ENCODE measurements around the gene APBB1IP.

Gene APBB1IP

DNA sequence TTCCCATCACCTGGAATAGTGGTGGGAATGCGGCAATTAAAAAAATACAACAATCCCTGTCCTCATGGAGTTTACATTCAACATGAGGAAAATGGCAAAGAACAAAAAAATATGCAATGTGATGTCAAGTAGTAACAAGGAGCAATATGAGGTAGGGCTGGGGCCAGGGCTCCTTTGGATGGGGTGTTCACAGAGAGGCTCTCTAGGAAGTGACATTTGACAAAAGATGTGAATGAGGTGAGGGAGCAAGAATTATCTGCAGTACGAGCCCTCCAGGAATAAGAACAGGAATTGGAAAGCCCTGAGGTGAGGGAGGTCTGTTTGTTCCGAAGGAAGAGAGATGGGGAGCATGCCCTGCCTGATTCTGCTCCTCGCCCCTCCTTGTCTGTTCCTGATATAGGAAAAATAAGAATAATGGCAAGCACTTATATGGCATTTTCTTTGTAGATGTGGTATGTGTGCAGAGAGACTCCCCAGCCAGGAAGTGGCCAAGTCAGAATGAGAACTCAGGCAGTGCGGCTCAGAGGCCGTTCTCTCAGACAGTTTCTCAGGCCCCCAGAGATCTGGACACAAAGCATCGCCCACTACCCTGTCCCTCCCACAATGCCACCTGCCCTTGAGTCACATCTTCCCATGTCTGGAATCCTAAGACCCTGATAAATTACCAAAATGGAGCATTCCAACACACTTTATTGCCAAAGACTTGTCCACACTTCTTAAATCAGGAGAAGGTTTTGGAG lies 105.6 kb downstream of the APBB1IP start:
- Histone ChIP-seq H3K9me3 (ENCODE audit: control insufficient read depth in 1 of 2, low read length in 2 of 2) (no peaks in the 10 kb centered on the region), H3K4me1 (ENCODE audit: control insufficient read depth in 1 of 2, insufficient read depth in 2 of 2, low read length in 2 of 2) (no peaks in the 10 kb centered on the region), H3K27me3 (ENCODE audit: low read depth, low read length) (no peaks in the 10 kb centered on the region), H3K36me3 (ENCODE audit: control insufficient read depth in 1 of 2, insufficient read depth in 2 of 2, low read length in 2 of 2) (no peaks in the 10 kb centered on the region), H3K4me3 (ENCODE audit: low read depth in 1 of 2, low read length in 2 of 2) (no peak overlapping the region), H3K27ac (ENCODE audit: low read length) (no peak overlapping the region)

DNA sequence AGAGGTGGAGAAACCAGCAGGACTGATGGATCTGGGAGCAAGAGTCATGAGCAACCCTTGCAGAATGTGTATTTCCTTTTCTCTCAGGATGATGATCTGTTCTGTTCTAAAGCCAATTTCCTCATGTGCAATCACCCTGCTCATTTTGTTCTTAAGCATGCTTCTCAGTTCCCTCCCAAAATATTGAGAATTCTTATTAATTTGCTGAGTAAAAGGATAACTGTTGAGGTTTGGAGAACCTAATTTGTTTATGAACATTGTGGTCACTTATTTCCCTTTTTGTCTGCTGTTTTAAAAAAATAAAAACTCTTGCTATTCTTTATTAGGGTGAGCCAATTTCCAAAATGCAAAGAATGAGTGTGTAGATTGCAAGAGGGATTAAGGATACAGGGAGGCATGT lies 106.8 kb downstream of the APBB1IP start:
- H3K4me1 ChIP-seq (ENCODE audit: control insufficient read depth in 1 of 2, insufficient read depth in 2 of 2, low read length in 2 of 2) = no peaks in the 10 kb centered on the region
- H3K36me3 ChIP-seq (ENCODE audit: control insufficient read depth in 1 of 2, insufficient read depth in 2 of 2, low read length in 2 of 2) = no peaks in the 10 kb centered on the region
- H3K9me3 ChIP-seq (ENCODE audit: control insufficient read depth in 1 of 2, low read length in 2 of 2) = no peaks in the 10 kb centered on the region
- no peak overlapping the region for H3K4me3 ChIP-seq (ENCODE audit: low read depth in 1 of 2, low read length in 2 of 2)
- H3K27me3 ChIP-seq (ENCODE audit: low read depth, low read length) = no peaks in the 10 kb centered on the region
- H3K27ac ChIP-seq (ENCODE audit: low read length) = no peak overlapping the region

DNA sequence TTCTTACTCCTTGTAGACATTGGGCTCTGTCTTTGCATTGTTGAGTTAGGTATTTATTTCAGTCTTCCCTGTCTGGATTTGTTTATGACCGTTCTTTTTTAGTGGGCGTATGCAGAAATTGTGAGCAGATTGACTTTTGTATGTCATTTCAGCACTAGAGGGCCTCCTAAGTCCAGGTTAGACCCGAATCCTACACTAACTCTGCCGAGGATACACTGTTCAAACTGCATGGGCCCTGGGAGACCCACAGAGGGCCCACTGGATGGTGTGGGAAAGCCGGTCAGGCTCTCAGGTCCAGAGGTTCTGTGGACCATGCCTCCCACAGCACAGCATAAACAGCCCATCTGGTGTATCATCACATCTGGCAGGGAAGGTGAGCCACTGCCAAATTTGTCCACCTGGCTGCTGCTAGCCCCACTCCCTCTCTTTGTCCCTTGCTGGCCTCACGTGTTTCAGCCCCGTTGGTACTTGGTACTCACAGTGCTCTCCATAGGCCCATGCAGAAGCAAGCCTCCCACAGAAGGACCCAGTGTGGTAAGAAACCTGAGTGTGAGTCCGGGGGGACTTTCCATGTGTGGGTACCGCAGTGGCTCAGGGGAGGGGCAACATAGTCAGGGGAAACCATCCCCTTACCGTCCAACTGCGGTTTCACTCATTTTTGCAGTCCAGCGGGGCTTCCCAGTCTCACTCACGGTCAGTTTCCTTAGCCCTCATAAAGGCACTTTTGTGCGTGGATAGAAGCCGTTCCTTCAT lies 112.8 kb downstream of the APBB1IP start:
- H3K4me3 ChIP-seq (ENCODE audit: low read depth in 1 of 2, low read length in 2 of 2) = no peak overlapping the region
- H3K36me3 ChIP-seq (ENCODE audit: control insufficient read depth in 1 of 2, insufficient read depth in 2 of 2, low read length in 2 of 2) = peaks cover 0 to 7% of the 10 kb centered on the region in 2 donors
- H3K4me1 ChIP-seq (ENCODE audit: control insufficient read depth in 1 of 2, insufficient read depth in 2 of 2, low read length in 2 of 2) = no peaks in the 10 kb centered on the region
- H3K9me3 ChIP-seq (ENCODE audit: control insufficient read depth in 1 of 2, low read length in 2 of 2) = peaks cover 0 to 7% of the 10 kb centered on the region in 2 donors
- no peaks in the 10 kb centered on the region for H3K27me3 ChIP-seq (ENCODE audit: low read depth, low read length)
- H3K27ac ChIP-seq (ENCODE audit: low read length) = no peak overlapping the region

DNA sequence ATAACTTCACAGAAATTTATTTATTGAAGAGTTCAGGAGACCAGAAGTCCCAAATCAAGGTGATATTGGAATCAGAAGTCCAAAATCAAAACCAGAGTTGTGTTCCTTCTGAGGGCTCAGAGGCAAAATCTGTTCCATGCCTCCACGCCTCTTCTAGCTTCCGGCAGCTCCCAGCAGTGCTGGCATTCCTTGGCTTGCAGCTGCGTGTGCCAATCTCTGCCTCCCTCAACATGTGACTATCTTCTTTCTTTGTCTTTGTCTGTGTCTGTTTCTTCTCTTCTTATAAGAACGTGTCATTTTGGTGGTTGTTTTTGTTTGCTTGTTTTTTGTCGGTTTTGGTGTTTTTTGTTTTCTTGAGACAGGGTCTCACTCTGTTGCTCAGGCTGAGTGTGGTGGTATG lies 116.1 kb downstream of the APBB1IP start:
- Histone ChIP-seq H3K27ac (ENCODE audit: low read length) (no peak overlapping the region), H3K36me3 (ENCODE audit: control insufficient read depth in 1 of 2, insufficient read depth in 2 of 2, low read length in 2 of 2) (peaks cover 0 to 7% of the 10 kb centered on the region in 2 donors), H3K27me3 (ENCODE audit: low read depth, low read length) (no peaks in the 10 kb centered on the region), H3K4me1 (ENCODE audit: control insufficient read depth in 1 of 2, insufficient read depth in 2 of 2, low read length in 2 of 2) (no peaks in the 10 kb centered on the region), H3K4me3 (ENCODE audit: low read depth in 1 of 2, low read length in 2 of 2) (no peak overlapping the region), H3K9me3 (ENCODE audit: control insufficient read depth in 1 of 2, low read length in 2 of 2) (peaks cover 0 to 7% of the 10 kb centered on the region in 2 donors)

DNA sequence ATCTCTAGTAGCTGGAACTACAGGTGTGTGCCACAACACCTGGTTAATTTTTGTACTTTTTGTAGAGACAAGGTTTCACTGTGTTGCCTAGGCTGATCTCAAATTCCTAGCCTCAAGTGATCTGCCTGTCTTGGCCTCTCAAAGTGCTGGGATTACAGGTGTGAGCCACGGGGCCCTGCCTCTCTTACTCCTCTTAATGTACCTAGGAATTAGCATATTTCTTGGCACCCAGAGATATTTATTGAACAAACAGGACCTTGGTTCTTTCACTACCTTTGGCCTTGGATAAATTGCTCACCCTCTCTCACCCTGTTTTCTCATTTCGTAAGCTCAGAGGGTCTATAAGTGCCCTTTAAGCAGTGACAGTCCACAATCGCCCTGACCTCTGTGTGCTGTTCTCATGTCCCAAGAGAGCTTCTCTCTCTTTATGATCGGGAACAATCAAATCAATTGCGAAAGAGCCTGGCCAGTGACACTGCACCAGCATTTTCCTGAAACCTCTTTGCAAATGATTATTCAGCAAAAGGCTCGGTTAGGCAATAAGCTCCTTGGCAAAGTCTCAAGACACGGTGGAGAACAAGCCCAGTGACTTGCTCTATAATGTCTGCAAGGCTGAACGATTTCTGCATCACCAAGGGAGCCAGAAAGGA lies 117.7 kb downstream of the APBB1IP start:
- Histone ChIP-seq H3K4me1 (ENCODE audit: control insufficient read depth in 1 of 2, insufficient read depth in 2 of 2, low read length in 2 of 2) (no peaks in the 10 kb centered on the region), H3K4me3 (ENCODE audit: low read depth in 1 of 2, low read length in 2 of 2) (no peak overlapping the region), H3K9me3 (ENCODE audit: control insufficient read depth in 1 of 2, low read length in 2 of 2) (peaks cover 0 to 5% of the 10 kb centered on the region in 2 donors), H3K27ac (ENCODE audit: low read length) (no peak overlapping the region), H3K36me3 (ENCODE audit: control insufficient read depth in 1 of 2, insufficient read depth in 2 of 2, low read length in 2 of 2) (peaks cover 0 to 6% of the 10 kb centered on the region in 2 donors), H3K27me3 (ENCODE audit: low read depth, low read length) (no peaks in the 10 kb centered on the region)

DNA sequence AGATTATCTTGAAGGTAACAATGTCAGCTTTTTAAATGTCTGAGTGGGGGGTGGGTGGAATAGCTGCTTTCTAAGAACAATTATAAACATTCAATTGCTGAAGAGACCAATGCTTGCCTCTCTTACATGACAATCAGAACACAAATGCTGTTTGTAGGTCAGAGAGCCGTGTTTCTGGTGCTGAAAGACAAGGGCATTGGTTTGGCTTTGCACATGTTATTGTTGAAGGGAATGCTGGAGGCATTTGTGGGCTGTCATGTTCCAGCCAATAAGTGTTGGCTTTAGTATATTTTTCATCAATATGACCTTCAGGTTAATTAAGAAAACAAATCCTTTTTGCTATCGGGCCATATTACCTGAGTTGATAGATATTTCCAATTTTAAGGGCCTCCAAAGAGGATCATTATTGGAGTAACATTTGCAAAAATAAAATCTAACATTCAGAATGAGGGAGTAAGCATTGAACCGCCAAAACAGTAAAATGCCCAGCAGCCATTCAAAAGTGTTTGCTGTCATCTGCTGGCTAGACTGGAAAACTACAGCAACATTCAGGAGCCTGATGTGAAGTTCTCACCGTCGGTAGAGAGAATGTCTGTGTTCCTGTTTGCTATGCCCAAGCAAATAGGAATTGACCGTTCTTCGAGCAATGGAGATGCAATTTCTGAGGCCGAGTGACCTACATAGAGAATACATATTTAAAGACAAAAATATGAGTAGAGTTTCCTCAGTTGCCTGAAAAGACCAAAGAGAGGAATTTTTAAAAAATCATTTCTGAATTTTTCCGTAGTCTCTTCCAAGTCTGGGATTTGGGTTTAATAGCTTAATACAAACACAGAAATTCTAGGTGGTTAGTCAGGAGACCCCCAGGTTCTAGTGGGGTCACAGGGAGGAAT lies 118.9 kb downstream of the APBB1IP start:
- Histone ChIP-seq H3K4me1 (ENCODE audit: control insufficient read depth in 1 of 2, insufficient read depth in 2 of 2, low read length in 2 of 2) (no peaks in the 10 kb centered on the region), H3K27ac (ENCODE audit: low read length) (no peak overlapping the region), H3K36me3 (ENCODE audit: control insufficient read depth in 1 of 2, insufficient read depth in 2 of 2, low read length in 2 of 2) (no peaks in the 10 kb centered on the region), H3K27me3 (ENCODE audit: low read depth, low read length) (no peaks in the 10 kb centered on the region), H3K9me3 (ENCODE audit: control insufficient read depth in 1 of 2, low read length in 2 of 2) (no peaks in the 10 kb centered on the region), H3K4me3 (ENCODE audit: low read depth in 1 of 2, low read length in 2 of 2) (no peak overlapping the region)

DNA sequence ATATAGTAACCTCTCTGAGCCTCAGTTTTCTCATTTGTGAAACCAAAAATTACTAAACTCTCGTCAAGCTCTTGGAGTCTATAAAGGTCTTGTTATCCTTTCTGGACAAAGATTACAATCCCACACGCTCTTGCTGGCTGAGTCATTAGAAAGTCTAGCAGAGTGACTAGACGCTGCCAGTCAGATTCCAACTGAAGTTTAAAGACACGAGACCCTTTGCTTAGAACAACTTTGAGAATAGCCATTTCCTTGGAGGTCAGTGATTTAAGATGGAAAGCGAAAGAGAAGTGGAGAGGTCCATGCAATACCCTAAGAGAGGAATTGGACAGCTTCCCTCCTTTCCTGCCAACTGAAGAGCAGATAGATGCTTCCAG lies 119.5 kb downstream of the APBB1IP start:
- no peaks in the 10 kb centered on the region for H3K27me3 ChIP-seq (ENCODE audit: low read depth, low read length)
- H3K9me3 ChIP-seq (ENCODE audit: control insufficient read depth in 1 of 2, low read length in 2 of 2) = no peaks in the 10 kb centered on the region
- no peaks in the 10 kb centered on the region for H3K36me3 ChIP-seq (ENCODE audit: control insufficient read depth in 1 of 2, insufficient read depth in 2 of 2, low read length in 2 of 2)
- no peak overlapping the region for H3K4me3 ChIP-seq (ENCODE audit: low read depth in 1 of 2, low read length in 2 of 2)
- no peak overlapping the region for H3K27ac ChIP-seq (ENCODE audit: low read length)
- H3K4me1 ChIP-seq (ENCODE audit: control insufficient read depth in 1 of 2, insufficient read depth in 2 of 2, low read length in 2 of 2) = no peaks in the 10 kb centered on the region

DNA sequence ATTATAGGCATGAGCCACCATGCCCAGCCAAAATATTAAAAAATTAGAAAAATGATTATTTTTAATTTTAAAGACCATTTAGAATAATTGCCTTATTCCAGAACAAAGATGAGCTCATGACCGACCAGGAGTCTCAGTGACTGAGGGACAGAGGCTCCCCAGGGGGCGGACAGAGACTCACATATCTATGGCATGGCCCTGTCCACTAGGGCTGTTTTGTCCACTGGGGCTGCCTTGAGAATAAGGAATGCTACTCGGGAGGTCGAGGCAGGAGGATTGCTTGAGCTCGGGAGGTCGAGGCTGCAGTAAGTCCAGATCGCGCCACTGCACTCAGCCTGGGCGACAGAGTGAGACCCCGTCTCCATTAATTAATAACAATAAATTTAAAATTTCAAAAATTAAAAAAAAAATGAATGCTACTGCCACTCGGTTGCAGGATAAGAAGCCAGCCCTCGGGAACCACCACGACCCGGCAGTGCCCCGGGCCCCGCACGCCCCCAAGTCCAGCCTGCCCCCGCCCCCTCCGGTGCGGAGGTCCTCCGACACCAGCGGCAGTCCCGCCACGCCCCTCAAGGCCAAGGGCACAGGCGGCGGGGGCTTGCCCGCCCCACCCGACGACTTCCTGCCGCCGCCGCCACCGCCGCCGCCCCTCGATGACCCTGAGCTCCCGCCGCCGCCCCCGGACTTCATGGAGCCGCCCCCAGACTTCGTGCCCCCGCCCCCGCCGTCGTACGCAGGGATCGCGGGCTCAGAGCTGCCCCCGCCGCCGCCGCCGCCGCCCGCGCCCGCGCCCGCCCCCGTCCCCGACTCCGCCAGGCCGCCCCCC lies 128.6 kb downstream of the APBB1IP start:
- H3K27ac ChIP-seq (ENCODE audit: low read length) = no peak overlapping the region
- peaks cover 0 to 4% of the 10 kb centered on the region in 2 donors for H3K36me3 ChIP-seq (ENCODE audit: control insufficient read depth in 1 of 2, insufficient read depth in 2 of 2, low read length in 2 of 2)
- H3K27me3 ChIP-seq (ENCODE audit: low read depth, low read length) = no peaks in the 10 kb centered on the region
- H3K9me3 ChIP-seq (ENCODE audit: control insufficient read depth in 1 of 2, low read length in 2 of 2) = peaks cover 0 to 4% of the 10 kb centered on the region in 2 donors
- peaks cover 0 to 3% of the 10 kb centered on the region in 2 donors for H3K4me1 ChIP-seq (ENCODE audit: control insufficient read depth in 1 of 2, insufficient read depth in 2 of 2, low read length in 2 of 2)
- peak overlapping the region in 1 of 2 donors; percentile 45 for H3K4me3 ChIP-seq (ENCODE audit: low read depth in 1 of 2, low read length in 2 of 2)

DNA sequence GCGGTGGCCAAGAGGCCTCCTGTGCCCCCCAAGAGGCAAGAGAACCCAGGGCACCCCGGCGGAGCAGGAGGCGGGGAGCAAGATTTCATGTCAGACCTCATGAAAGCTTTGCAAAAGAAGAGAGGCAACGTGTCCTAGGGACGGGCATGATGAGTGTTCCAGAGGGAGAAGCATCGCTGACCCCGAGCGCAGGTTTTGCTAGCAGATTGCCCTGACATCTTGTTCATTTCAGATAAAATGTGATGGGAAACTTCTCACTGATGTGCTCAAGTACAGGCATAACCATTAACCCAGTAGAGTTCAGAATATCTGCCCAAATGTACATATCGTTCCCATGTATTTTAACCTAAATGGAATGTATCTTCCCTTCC lies 129.2 kb downstream of the APBB1IP start:
- Histone ChIP-seq H3K4me3 (ENCODE audit: low read depth in 1 of 2, low read length in 2 of 2) (peak overlapping the region in 1 of 2 donors; percentile 45), H3K27me3 (ENCODE audit: low read depth, low read length) (no peaks in the 10 kb centered on the region), H3K36me3 (ENCODE audit: control insufficient read depth in 1 of 2, insufficient read depth in 2 of 2, low read length in 2 of 2) (peaks cover 0 to 4% of the 10 kb centered on the region in 2 donors), H3K27ac (ENCODE audit: low read length) (no peak overlapping the region), H3K9me3 (ENCODE audit: control insufficient read depth in 1 of 2, low read length in 2 of 2) (peaks cover 0 to 7% of the 10 kb centered on the region in 2 donors), H3K4me1 (ENCODE audit: control insufficient read depth in 1 of 2, insufficient read depth in 2 of 2, low read length in 2 of 2) (peaks cover 0 to 3% of the 10 kb centered on the region in 2 donors)

DNA sequence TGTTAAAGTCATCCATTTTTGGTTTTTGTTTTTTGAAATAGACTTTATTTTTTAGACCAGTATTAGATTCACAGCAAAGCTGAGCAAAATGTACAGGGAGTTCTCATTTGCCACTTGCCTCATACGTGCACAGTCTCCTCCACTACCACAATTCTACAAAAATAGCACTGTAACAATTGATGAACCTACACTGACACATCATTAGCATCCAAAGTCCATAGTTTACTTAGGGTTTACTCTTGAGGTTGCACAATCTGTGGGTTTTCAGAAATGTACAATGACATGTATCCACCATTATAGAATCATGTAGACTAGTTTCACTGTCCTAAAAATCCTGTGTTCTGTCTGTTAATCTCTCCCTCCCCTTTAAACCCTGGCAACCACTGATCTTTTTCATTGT lies 133.5 kb downstream of the APBB1IP start:
- H3K27me3 ChIP-seq (ENCODE audit: low read depth, low read length) = no peaks in the 10 kb centered on the region
- peaks cover 0 to 3% of the 10 kb centered on the region in 2 donors for H3K4me1 ChIP-seq (ENCODE audit: control insufficient read depth in 1 of 2, insufficient read depth in 2 of 2, low read length in 2 of 2)
- no peaks in the 10 kb centered on the region for H3K36me3 ChIP-seq (ENCODE audit: control insufficient read depth in 1 of 2, insufficient read depth in 2 of 2, low read length in 2 of 2)
- H3K4me3 ChIP-seq (ENCODE audit: low read depth in 1 of 2, low read length in 2 of 2) = no peak overlapping the region
- H3K9me3 ChIP-seq (ENCODE audit: control insufficient read depth in 1 of 2, low read length in 2 of 2) = peaks cover 0 to 7% of the 10 kb centered on the region in 2 donors
- no peak overlapping the region for H3K27ac ChIP-seq (ENCODE audit: low read length)
